GM19023 (cell line): ENCODE data around the gene TNFRSF6B.

Experiments
- ATAC-seq: cut with Tn5 transposase; IDR thresholded peaks from one replicate; pipeline ENCODE4 v1.9.1; 2021; ENCODE audit warnings: mild to moderate bottlenecking, moderate library complexity; ENCODE audit not compliant: unreplicated experiment

Gene TNFRSF6B

GRCh38 chr20:63734946-63735858 lies 38.8 kb downstream of the TNFRSF6B start:
- no peak for ATAC-seq

- ATAC-seq = no peak
Measured at GRCh38 chr20:63735859-63736718, 39.6 kb downstream of the TNFRSF6B start, which contains the start of gene LIME1. Gene LIME1, plus strand, starts transcription at chr20:63736664. Its CDS starts 886 bp downstream, at chr20:63737550.

- ATAC-seq = no peak
Measured at GRCh38 chr20:63736893-63737694, 40.6 kb downstream of the TNFRSF6B start.

GRCh38 chr20:63737695-63737944 lies 41.2 kb downstream of the TNFRSF6B start:
- ATAC-seq = no peak

GRCh38 chr20:63737945-63738686 lies 41.7 kb downstream of the TNFRSF6B start:
- ATAC-seq = no peak

- no peak for ATAC-seq
Measured at GRCh38 chr20:63738687-63739129, 42.3 kb downstream of the TNFRSF6B start.

GRCh38 chr20:63739130-63740069 lies 42.9 kb downstream of the TNFRSF6B start, which contains the start of gene SLC2A4RG:
Gene SLC2A4RG, plus strand, starts transcription at chr20:63739776. Its CDS starts 137 bp downstream, at chr20:63739913.
- ATAC-seq = peak; percentile 42

- no peak for ATAC-seq
Measured at GRCh38 chr20:63740070-63740626, 43.7 kb downstream of the TNFRSF6B start.

- no peak for ATAC-seq
Measured at GRCh38 chr20:63740627-63741353, 44.3 kb downstream of the TNFRSF6B start.

GRCh38 chr20:63741354-63741675 lies 44.9 kb downstream of the TNFRSF6B start:
- no peak for ATAC-seq

- ATAC-seq = no peak
Measured at GRCh38 chr20:63741676-63742380, 45.4 kb downstream of the TNFRSF6B start.

- no peak for ATAC-seq
Measured at GRCh38 chr20:63742381-63743024, 46.1 kb downstream of the TNFRSF6B start.

GRCh38 chr20:63743210-63743970 lies 46.9 kb downstream of the TNFRSF6B start:
- no peak for ATAC-seq

GRCh38 chr20:63744158-63744557 lies 47.7 kb downstream of the TNFRSF6B start:
- ATAC-seq = no peak

GRCh38 chr20:63744574-63745423 lies 48.3 kb downstream of the TNFRSF6B start:
- ATAC-seq = no peak
